ENCODE measurements around the gene GPR89A.

DNA sequence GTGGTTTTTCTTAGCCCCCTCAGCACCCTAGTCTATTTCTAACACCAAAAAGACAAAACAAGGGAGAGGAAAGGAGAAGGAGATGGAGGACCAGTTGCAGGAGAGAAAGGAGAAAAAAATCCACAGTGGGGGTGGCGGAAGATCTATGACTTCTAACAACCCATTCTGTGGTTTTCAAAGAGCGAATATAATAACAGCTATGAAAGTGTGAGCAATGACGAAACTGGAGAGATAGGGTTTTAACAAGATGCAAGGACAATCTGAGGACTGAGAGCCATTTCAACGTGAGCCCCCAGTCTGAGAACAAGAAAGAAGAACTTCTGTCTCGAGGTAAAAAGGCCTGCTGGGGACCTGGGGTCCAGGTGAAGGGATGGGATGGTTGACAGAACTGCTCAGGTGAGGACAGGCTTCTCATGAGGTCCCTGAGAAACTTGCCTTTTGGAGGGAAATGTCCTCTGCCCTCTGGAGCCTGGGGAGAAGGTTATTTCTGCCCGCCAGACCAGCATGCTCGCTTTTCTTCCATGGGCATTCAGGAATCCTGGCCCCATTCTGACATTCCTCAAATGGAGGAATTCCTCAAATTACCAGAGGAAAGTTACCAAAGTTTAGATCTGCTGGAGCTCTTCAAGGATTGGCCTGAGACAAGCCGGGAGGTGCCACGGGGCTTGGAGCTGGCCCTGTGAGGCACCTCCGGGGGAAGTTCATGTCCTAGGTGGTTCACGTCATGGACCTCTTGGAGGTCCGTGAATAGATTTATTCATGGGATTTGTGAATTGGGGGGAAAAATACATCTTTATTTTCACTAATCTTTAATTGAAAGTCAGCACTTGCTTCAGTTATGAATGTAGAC, 111.7 kb downstream of the GPR89A start, which contains the start of gene CD160:
- no peak for TF ChIP-seq CTCF (conservative IDR thresholded peaks at IDR 0.05)
- TF ChIP-seq ZFX (IDR thresholded peaks at IDR 0.05), result no peak
